Smooth muscle cell (in vitro differentiated cells): Measurements from ENCODE around the gene PRELP. TPM values are rescaled to one million over a fixed set of nuclear protein-coding genes. Genes with fewer than 3 reads are reported as not detected.

Source experiments
- DNase-seq: peaks from one replicate; lab custom pipeline; 2025; ENCODE audit not compliant: unreplicated experiment; lab: John Stamatoyannopoulos, UW
- H2AFZ ChIP-seq: fragments of 200-600 bp; sonication (generic); 2 replicates; pipeline ENCODE4 v1.6.0; 2016; ENCODE audit warnings: antibody characterized with exemption, low read depth, mild to moderate bottlenecking
- H3F3A ChIP-seq: fragments of 200-600 bp; sonication (generic); 2 replicates; pipeline ENCODE4 v1.6.0; 2017; ENCODE audit warnings: antibody characterized with exemption, low read depth
- H3K27ac ChIP-seq: fragments of 200-600 bp; sonication (generic); 2 replicates; pipeline ENCODE4 v1.5.1; 2016; ENCODE audit warnings: low read depth, mild to moderate bottlenecking
- H3K27me3 ChIP-seq: fragments of 200-600 bp; sonication (generic); 2 replicates; pipeline ENCODE4 v1.6.1; 2016; ENCODE audit warnings: low read depth, mild to moderate bottlenecking
- H3K36me3 ChIP-seq: fragments of 200-600 bp; sonication (generic); 2 replicates; pipeline ENCODE4 v1.5.1; 2016; ENCODE audit warnings: low read depth
- H3K4me1 ChIP-seq: fragments of 200-600 bp; sonication (generic); 2 replicates; pipeline ENCODE4 v1.5.1; 2016; ENCODE audit warnings: low read depth
- H3K4me2 ChIP-seq: fragments of 200-600 bp; sonication (generic); 2 replicates; pipeline ENCODE4 v1.6.0; 2016; ENCODE audit warnings: mild to moderate bottlenecking
- H3K4me3 ChIP-seq: fragments of 200-600 bp; sonication (generic); 2 replicates; pipeline ENCODE4 v1.5.1; 2016; ENCODE audit warnings: mild to moderate bottlenecking
- H3K79me2 ChIP-seq: fragments of 200-600 bp; sonication (generic); 2 replicates; pipeline ENCODE4 v1.6.0; 2016; ENCODE audit warnings: low read depth, mild to moderate bottlenecking
- H3K9ac ChIP-seq: fragments of 200-600 bp; sonication (generic); 2 replicates; pipeline ENCODE4 v1.6.0; 2016; ENCODE audit warnings: low read depth
- H3K9me3 ChIP-seq: fragments of 200-600 bp; sonication (generic); replicated peaks from 2 replicates; pipeline ENCODE4 v1.5.1; 2016; ENCODE audit warnings: low read depth
- H4K20me1 ChIP-seq: fragments of 200-600 bp; sonication (generic); 2 replicates; pipeline ENCODE4 v1.6.0; 2016; ENCODE audit warnings: low read depth
- WGBS: methylation state at CpG from one replicate; pipeline ENCODE4 v1.1.7; 2016; ENCODE audit warnings: low lambda C conversion rate; 5-methylcytosine and 5-hydroxymethylcytosine counted together
- polyA plus RNA-seq: library from polyadenylated mRNA; unstranded; fragments of >200 nt; fragmentation: Nextera tagmentation; extraction: Ambion mirVana; gene quantifications from 2 replicates; pipeline ENCODE4 v1.2.1, GENCODE V29; 2016
- total RNA-seq: library from RNA; depleted of rRNA; stranded (reverse); fragments of >200 nt; gene quantifications from 2 replicates; pipeline ENCODE4 v1.2.3, GENCODE V29; 2014
- TF ChIP-seq, protein P1 (sequence below): fragments of 200-600 bp; sonication (generic); IDR thresholded peaks from 2 replicates; pipeline ENCODE4 v1.5.1; 2017; ENCODE audit warnings: borderline replicate concordance, mild to moderate bottlenecking, antibody characterized with exemption; ENCODE audit not compliant: insufficient read depth, poor library complexity, severe bottlenecking

PRELP gene
- total and polyA plus RNA-seq, 2 experiments from 2014 or later, result 0.04 to 2.1 TPM

DNA sequence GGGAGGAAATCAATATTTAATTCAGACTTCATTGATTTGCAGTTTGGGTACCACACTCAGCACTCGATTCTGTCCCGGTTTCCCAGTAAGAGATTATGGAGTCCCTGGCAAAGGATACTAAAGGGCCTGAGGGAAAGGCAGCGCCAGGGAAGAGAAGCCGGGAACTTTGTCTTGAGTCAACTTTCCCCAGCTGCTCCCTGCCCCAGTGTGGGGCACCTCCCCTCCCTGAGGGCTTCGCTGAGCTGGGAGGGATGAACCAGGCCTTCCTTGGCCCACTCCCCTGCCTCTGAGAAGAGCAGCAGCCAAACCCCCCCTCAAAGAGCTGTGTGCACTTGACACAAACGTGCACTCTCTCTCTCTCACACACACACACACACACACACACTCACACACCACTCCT is 51.0 kb downstream of the PRELP start:
- Histone ChIP-seq H3K9ac (no peak overlapping the region), H3K36me3 (no peaks in the 10 kb centered on the region), H3F3A (no peaks in the 10 kb centered on the region), H3K27ac (no peak overlapping the region), H2AFZ (no peak overlapping the region), H4K20me1 (no peaks in the 10 kb centered on the region), H3K79me2 (no peaks in the 10 kb centered on the region), H3K27me3 (no peaks in the 10 kb centered on the region), H3K4me2 (no peak overlapping the region), H3K4me1 (peaks cover under 1% of the 10 kb centered on the region), H3K4me3 (no peak overlapping the region), H3K9me3 (no peaks in the 10 kb centered on the region)
- WGBS, result 55% methylated on average over 4 of the region's 6 CpGs
- no peak for DNase-seq
- TF ChIP-seq, protein P1, sequence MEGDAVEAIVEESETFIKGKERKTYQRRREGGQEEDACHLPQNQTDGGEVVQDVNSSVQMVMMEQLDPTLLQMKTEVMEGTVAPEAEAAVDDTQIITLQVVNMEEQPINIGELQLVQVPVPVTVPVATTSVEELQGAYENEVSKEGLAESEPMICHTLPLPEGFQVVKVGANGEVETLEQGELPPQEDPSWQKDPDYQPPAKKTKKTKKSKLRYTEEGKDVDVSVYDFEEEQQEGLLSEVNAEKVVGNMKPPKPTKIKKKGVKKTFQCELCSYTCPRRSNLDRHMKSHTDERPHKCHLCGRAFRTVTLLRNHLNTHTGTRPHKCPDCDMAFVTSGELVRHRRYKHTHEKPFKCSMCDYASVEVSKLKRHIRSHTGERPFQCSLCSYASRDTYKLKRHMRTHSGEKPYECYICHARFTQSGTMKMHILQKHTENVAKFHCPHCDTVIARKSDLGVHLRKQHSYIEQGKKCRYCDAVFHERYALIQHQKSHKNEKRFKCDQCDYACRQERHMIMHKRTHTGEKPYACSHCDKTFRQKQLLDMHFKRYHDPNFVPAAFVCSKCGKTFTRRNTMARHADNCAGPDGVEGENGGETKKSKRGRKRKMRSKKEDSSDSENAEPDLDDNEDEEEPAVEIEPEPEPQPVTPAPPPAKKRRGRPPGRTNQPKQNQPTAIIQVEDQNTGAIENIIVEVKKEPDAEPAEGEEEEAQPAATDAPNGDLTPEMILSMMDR, result no peak

DNA sequence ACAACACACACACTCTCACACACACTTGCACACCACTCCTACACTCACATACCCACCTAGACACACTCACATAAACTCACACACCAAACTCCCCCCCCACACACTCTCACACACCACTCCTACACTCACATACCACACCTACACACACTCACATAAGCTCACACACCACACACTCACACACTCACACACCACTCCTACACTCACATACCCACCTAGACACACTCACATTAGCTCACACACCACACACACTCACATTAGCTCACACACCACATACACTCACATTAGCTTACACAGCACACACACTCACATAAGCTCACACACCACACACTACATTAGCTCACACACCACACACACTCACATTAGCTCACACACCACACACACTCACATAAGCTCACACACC is 51.4 kb downstream of the PRELP start:
- no peaks in the 10 kb centered on the region for H3K36me3 ChIP-seq
- H3K79me2 ChIP-seq, result no peaks in the 10 kb centered on the region
- DNase-seq, result no peak
- no peak overlapping the region for H3K4me2 ChIP-seq
- H3K4me3 ChIP-seq, result no peak overlapping the region
- H3K9me3 ChIP-seq, result no peaks in the 10 kb centered on the region
- H3K27me3 ChIP-seq, result no peaks in the 10 kb centered on the region
- no peak overlapping the region for H3K9ac ChIP-seq
- TF ChIP-seq, protein P1, result no peak
- no peak overlapping the region for H2AFZ ChIP-seq
- H3F3A ChIP-seq, result no peaks in the 10 kb centered on the region
- no peak overlapping the region for H3K27ac ChIP-seq
- no peaks in the 10 kb centered on the region for H4K20me1 ChIP-seq
- no peaks in the 10 kb centered on the region for H3K4me1 ChIP-seq

DNA sequence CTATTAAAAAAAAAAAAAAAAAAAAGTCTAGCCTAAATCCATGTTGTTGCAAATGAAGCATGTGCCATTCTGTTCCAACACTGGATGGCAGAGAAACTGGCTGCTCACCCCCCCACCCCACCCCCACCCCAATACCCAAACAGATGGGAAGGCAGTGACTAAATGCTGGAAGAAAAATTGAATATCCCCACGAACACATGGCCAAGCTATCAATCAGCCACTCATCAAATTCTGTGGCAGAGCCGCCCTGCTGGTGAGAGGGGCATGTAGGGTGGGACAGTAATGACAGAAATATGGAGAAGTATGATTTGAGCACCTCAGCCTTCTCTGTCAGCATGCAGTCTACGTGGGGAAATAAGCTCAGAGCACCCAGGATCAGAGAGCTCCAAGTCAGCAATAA is 52.5 kb downstream of the PRELP start:
- TF ChIP-seq, protein P1, result no peak
- Histone ChIP-seq H4K20me1 (no peaks in the 10 kb centered on the region), H2AFZ (no peak overlapping the region), H3K27ac (no peak overlapping the region), H3K9ac (no peak overlapping the region), H3K9me3 (no peaks in the 10 kb centered on the region), H3K79me2 (no peaks in the 10 kb centered on the region), H3K4me1 (no peaks in the 10 kb centered on the region), H3K4me3 (no peak overlapping the region), H3K36me3 (no peaks in the 10 kb centered on the region), H3K4me2 (no peak overlapping the region), H3F3A (no peaks in the 10 kb centered on the region), H3K27me3 (no peaks in the 10 kb centered on the region)
- WGBS, result 96% methylated on average over 3 of the region's 3 CpGs
- no peak for DNase-seq

- H3K36me3 ChIP-seq, result no peaks in the 10 kb centered on the region
- DNase-seq, result no peak
- H2AFZ ChIP-seq, result no peak overlapping the region
- peaks cover 9% of the 10 kb centered on the region for H3F3A ChIP-seq
- WGBS, result 97% methylated on average over 6 of the region's 6 CpGs
- H3K9me3 ChIP-seq, result no peaks in the 10 kb centered on the region
- TF ChIP-seq, protein P1, result no peak
- no peak overlapping the region for H3K9ac ChIP-seq
- no peaks in the 10 kb centered on the region for H3K27me3 ChIP-seq
- H3K79me2 ChIP-seq, result no peaks in the 10 kb centered on the region
- H3K4me2 ChIP-seq, result no peak overlapping the region
- H3K4me1 ChIP-seq, result no peaks in the 10 kb centered on the region
- no peak overlapping the region for H3K4me3 ChIP-seq
- no peaks in the 10 kb centered on the region for H4K20me1 ChIP-seq
- H3K27ac ChIP-seq, result no peak overlapping the region
Measured at GRCh38 chr1:203528976-203529835, 53.6 kb downstream of the PRELP start.
